MM.1S (cell line): ENCODE measurements around the gene PDE4C.

Experiments used
- CTCF ChIP-seq: fragments of 300-600 bp; sonication (generic); IDR thresholded peaks from 2 replicates; pipeline ENCODE4 v1.5.1; 2016; ENCODE audit warnings: antibody characterized with exemption, low read length, mixed read lengths
- EZH2 ChIP-seq: fragments of 300-600 bp; sonication (generic); optimal IDR thresholded peaks from 2 replicates; pipeline ENCODE3; 2017; ENCODE audit warnings: low read depth, mild to moderate bottlenecking, antibody characterized with exemption, low read length, mixed read lengths

- TF ChIP-seq CTCF (no peak), EZH2 (no peak)
Observed at GRCh38 chr19:18229915-18230314, 3.7 kb upstream of the PDE4C start.
